ENCODE data around the gene MEGF10.
A peak's percentile ranks its signal among the peaks of the same experiment; 100 is the strongest.
"Not testable (repeated sequence)": the region's sequence is repeated elsewhere in the genome, so short reads cannot be mapped to it uniquely, and the experiment has no call there.

Gene MEGF10

GRCh38 chr5:127313847-127314473 lies 23.4 kb downstream of the MEGF10 start:
- TF ChIP-seq CTCF (IDR thresholded peaks at IDR 0.05; ENCODE audit: borderline replicate concordance, control extremely low read depth, extremely low read depth, insufficient read depth, missing control alignments) = peak; percentile 86
- in situ Hi-C loops (cut with MboI; ENCODE audit: low sequenced_read_pairs, unreplicated experiment) = loop anchor here (25.0 kb wide), 1 partner anchor 652 kb away; no protein-coding TSS in a partner anchor
- DNase-seq (ENCODE audit: low spot score) = peak; percentile 50

- no peak for DNase-seq (ENCODE audit: low spot score)
- TF ChIP-seq CTCF (IDR thresholded peaks at IDR 0.05; ENCODE audit: borderline replicate concordance, control extremely low read depth, extremely low read depth, insufficient read depth, missing control alignments) = no peak
- in situ Hi-C loops (cut with MboI; ENCODE audit: low sequenced_read_pairs, unreplicated experiment) = loop anchor here (25.0 kb wide), 1 partner anchor 654 kb away; no protein-coding TSS in a partner anchor
Measured at GRCh38 chr5:127316011-127316410, 25.4 kb downstream of the MEGF10 start.

GRCh38 chr5:127317385-127317784 lies 26.8 kb downstream of the MEGF10 start:
- in situ Hi-C loops (cut with MboI; ENCODE audit: low sequenced_read_pairs, unreplicated experiment) = loop anchor here (25.0 kb wide), 1 partner anchor 655 kb away; no protein-coding TSS in a partner anchor
- not testable (repeated sequence) for DNase-seq (ENCODE audit: low spot score)

- no peak for DNase-seq (ENCODE audit: low spot score)
- TF ChIP-seq CTCF (IDR thresholded peaks at IDR 0.05; ENCODE audit: borderline replicate concordance, control extremely low read depth, extremely low read depth, insufficient read depth, missing control alignments) = no peak
- in situ Hi-C loops (cut with MboI; ENCODE audit: low sequenced_read_pairs, unreplicated experiment) = loop anchor here (25.0 kb wide), 1 partner anchor 658 kb away; no protein-coding TSS in a partner anchor
Measured at GRCh38 chr5:127320032-127320965, 29.7 kb downstream of the MEGF10 start.

GRCh38 chr5:127321465-127321864 lies 30.9 kb downstream of the MEGF10 start:
- in situ Hi-C loops (cut with MboI; ENCODE audit: low sequenced_read_pairs, unreplicated experiment) = loop anchor here (25.0 kb wide), 1 partner anchor 659 kb away; no protein-coding TSS in a partner anchor
- DNase-seq (ENCODE audit: low spot score) = no peak
- no peak for TF ChIP-seq CTCF (IDR thresholded peaks at IDR 0.05; ENCODE audit: borderline replicate concordance, control extremely low read depth, extremely low read depth, insufficient read depth, missing control alignments)

- in situ Hi-C loops (cut with MboI; ENCODE audit: low sequenced_read_pairs, unreplicated experiment) = loop anchor here (25.0 kb wide), 1 partner anchor 660 kb away; no protein-coding TSS in a partner anchor
- DNase-seq (ENCODE audit: low spot score) = no peak
- TF ChIP-seq CTCF (IDR thresholded peaks at IDR 0.05; ENCODE audit: borderline replicate concordance, control extremely low read depth, extremely low read depth, insufficient read depth, missing control alignments) = no peak
Measured at GRCh38 chr5:127322403-127322802, 31.8 kb downstream of the MEGF10 start.
